Tibial artery (tissue), 4 donors: Measurements from ENCODE around the gene SLC44A2.

ENCODE experiments used
- DNase-seq, 2 donors: peaks; one replicate each; pipeline ENCODE4 v3.0.0-alpha.2; 2019
- H3K27ac ChIP-seq, 2 donors: fragments of 200-600 bp; sonication (generic) in 1 of 2; 1 replicate in 1 of 2; 2 replicates in 1 of 2; pipeline ENCODE4 v1.5.1; 2018 to 2019; ENCODE audit warnings: mild to moderate bottlenecking in 1 of 2
- H3K27me3 ChIP-seq, 2 donors: fragments of 200-600 bp; sonication (generic) in 1 of 2; one replicate each; pipeline versions ENCODE4 v1.5.1 to v1.6.0; 2016 to 2019
- H3K36me3 ChIP-seq, 3 donors: fragments of 200-600 bp; sonication (generic) in 2 of 3; one replicate each; pipeline ENCODE4 v1.5.1; 2016 to 2019; ENCODE audit warnings: mild to moderate bottlenecking in 2 of 3
- H3K4me1 ChIP-seq, 4 donors: fragments of 200-600 bp; sonication (generic) in 2 of 4; 1 replicate in 3 of 4; 2 replicates in 1 of 4; pipeline ENCODE4 v1.5.1; 2016 to 2019
- H3K4me3 ChIP-seq, 2 donors: fragments of 200-600 bp; sonication (generic) in 1 of 2; 1 replicate in 1 of 2; 2 replicates in 1 of 2; pipeline ENCODE4 v1.5.1; 2018 to 2019; ENCODE audit warnings: mild to moderate bottlenecking in 2 of 2
- H3K9me3 ChIP-seq, 3 donors: fragments of 200-600 bp; sonication (generic) in 1 of 3; one replicate each; pipeline ENCODE4 v1.5.1; 2016 to 2019
- CTCF ChIP-seq, 2 experiments: fragments of 200-600 bp in 1 of 2; fragments of 450-650 bp in 1 of 2; IDR thresholded peaks; one replicate each; pipeline ENCODE4 v1.5.1; 2017 to 2019; ENCODE audit warnings: antibody characterized with exemption in 2 of 2, mild to moderate bottlenecking in 1 of 2, moderate library complexity in 1 of 2
- intact Hi-C: fragments of 100-400 bp; cut with DNase I; formaldehyde crosslinking; loops from one replicate; pipeline ENCODE4 v1.15.0; 2023; ENCODE audit warnings: low total_unique reads

Gene SLC44A2

DNA sequence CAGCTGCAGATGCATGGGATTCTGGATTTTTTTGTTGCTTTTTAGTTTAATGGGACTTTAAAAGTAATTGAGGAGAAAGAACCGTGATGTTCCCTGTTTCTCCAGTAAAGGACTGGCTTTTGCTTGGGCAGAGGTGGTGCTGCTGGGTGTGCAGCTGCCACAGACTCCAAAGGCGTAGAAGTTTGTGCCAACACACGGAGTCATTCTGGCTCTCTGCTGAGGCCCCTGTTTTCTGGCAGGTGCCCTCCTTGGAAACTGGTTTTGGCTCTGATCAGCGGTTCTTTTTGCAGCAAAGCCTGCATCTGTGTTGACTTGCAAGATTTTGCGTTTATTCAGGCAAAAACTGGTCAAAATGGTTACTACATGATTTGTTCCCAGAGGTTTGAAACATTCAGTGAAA is 59.9 kb downstream of the SLC44A2 start:
- Histone ChIP-seq H3K27me3 (no peaks in the 10 kb centered on the region), H3K27ac (no peak overlapping the region), H3K36me3 (peaks cover 71 to 100% (median 100%) of the 10 kb centered on the region in 3 donors), H3K9me3 (no peaks in the 10 kb centered on the region), H3K4me1 (peaks cover 0 to 5% (median 0%) of the 10 kb centered on the region in 4 donors), H3K4me3 (no peak overlapping the region)
- TF ChIP-seq CTCF (IDR thresholded peaks at IDR 0.05) = no peak
- intact Hi-C loops = no loop called here
- no peak for DNase-seq

GRCh38 chr19:10686193-10686592 is 60.8 kb downstream of the SLC44A2 start:
- Histone ChIP-seq H3K4me1 (peaks cover 0 to 14% (median 0%) of the 10 kb centered on the region in 4 donors), H3K27ac (no peak overlapping the region), H3K4me3 (no peak overlapping the region), H3K36me3 (peaks cover 65 to 100% (median 100%) of the 10 kb centered on the region in 3 donors), H3K27me3 (no peaks in the 10 kb centered on the region), H3K9me3 (no peaks in the 10 kb centered on the region)
- DNase-seq = no peak
- no peak for TF ChIP-seq CTCF (IDR thresholded peaks at IDR 0.05)
- intact Hi-C loops = no loop called here

GRCh38 chr19:10686661-10687517 is 61.5 kb downstream of the SLC44A2 start:
- peak in 1 of 2 donors; percentile 49 for DNase-seq
- Histone ChIP-seq H3K4me1 (peaks cover 0 to 14% (median 0%) of the 10 kb centered on the region in 4 donors), H3K9me3 (no peaks in the 10 kb centered on the region), H3K27ac (peak overlapping the region in 1 of 2 donors; percentile 25), H3K4me3 (no peak overlapping the region), H3K27me3 (no peaks in the 10 kb centered on the region), H3K36me3 (peaks cover 62 to 100% (median 100%) of the 10 kb centered on the region in 3 donors)
- intact Hi-C loops = no loop called here
- no peak for TF ChIP-seq CTCF (IDR thresholded peaks at IDR 0.05)

DNA sequence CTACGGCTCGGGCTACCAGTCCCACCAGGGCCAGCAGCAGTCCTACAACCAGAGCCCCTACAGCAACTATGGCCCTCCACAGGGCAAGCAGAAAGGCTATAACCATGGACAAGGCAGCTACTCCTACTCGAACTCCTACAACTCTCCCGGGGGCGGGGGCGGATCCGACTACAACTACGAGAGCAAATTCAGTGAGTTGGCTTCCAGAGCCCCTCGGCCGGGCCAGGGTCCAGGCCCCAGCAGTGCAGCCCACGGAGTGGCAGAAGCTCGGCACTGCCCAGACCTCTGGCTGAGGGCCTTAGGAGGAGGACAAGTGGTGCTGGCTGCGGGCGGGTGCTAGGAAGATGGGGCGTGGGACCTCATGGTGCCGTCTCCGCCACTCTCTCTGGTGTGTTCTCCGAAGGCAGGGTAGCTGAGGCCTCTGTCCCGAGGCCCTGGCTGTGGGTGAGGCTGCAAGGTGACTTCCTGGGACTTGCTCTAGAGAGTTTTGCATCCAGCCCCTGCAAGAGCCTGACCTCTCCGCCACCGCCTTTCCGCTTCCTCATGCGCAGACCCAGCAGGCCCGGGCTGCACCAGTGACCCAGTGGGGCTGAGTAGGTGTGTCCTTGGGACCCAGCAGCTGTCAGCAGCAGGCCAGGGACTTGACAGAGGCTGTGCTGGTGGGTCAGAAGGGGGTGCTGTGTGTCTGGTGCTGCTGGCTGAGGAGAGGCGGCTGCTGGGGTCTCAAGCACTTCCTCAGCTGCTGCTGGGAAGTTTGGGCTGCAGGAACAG is 62.4 kb downstream of the SLC44A2 start:
- DNase-seq = no peak
- Histone ChIP-seq H3K9me3 (no peaks in the 10 kb centered on the region), H3K36me3 (peaks cover 54 to 100% (median 97%) of the 10 kb centered on the region in 3 donors), H3K4me1 (peaks cover 0 to 14% (median 0%) of the 10 kb centered on the region in 4 donors), H3K27me3 (no peaks in the 10 kb centered on the region), H3K27ac (peak overlapping the region in 1 of 2 donors; percentile 25), H3K4me3 (no peak overlapping the region)
- intact Hi-C loops = no loop called here
- TF ChIP-seq CTCF (IDR thresholded peaks at IDR 0.05) = no peak

- DNase-seq = no peak
- Histone ChIP-seq H3K36me3 (peaks cover 44 to 90% (median 87%) of the 10 kb centered on the region in 3 donors), H3K27ac (no peak overlapping the region), H3K4me3 (no peak overlapping the region), H3K4me1 (peaks cover 0 to 14% (median 0%) of the 10 kb centered on the region in 4 donors), H3K9me3 (no peaks in the 10 kb centered on the region), H3K27me3 (no peaks in the 10 kb centered on the region)
- no peak for TF ChIP-seq CTCF (IDR thresholded peaks at IDR 0.05)
- intact Hi-C loops = no loop called here
These were observed 63.4 kb downstream of the SLC44A2 start for GRCh38 chr19:10688545-10689280.
